DOHH2 (cell line): ENCODE measurements around the gene NME4.

Experiments
- CTCF ChIP-seq: fragments of 200-600 bp; sonication (generic); IDR thresholded peaks from one replicate; pipeline ENCODE4 v1.5.1; 2014; ENCODE audit warnings: antibody characterized with exemption, mild to moderate bottlenecking, low read depth, low read length; ENCODE audit not compliant: poor library complexity, severe bottlenecking
- EZH2phosphoT487 ChIP-seq: fragments of 200-600 bp; sonication (generic); IDR thresholded peaks from 2 replicates; pipeline ENCODE4 v1.6.1; 2017; ENCODE audit warnings: borderline replicate concordance, mild to moderate bottlenecking, antibody characterized with exemption, low read length, moderate library complexity, mixed read lengths

DNA sequence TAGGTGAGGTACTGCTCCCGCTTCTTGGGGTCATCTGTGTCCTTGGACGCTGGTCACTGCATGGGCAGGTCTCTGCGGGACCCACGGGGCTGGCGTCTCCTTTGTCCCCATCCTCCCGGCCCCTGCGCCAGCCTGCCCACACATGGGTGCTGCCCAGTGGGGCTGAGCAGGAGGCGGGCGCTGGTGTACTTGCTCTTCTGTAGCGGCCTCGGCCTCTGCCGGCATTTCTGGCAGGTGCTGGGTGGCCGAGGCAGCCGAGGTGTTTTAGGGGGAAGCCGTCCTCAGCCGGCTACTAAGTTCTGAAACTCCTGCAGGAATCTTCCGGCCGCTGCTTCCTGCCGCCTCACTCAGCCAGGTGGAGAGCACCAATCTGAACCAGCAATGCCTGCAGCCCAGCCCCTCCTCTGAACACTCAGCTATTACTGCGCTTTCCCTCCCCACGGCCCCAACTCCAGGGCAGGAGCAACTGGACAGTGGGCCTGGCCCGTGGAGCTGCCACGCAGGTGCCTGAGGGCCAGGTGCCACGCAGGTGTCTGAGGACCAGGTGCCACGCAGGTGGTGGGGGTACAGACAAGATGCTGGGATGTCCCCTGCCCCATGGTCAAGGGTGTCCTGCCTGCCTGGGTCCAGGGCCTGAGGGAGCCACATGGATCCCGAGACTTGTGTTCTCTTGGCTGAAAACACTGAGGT, 14.7 kb downstream of the NME4 start:
- no peak for TF ChIP-seq CTCF
- no peak for TF ChIP-seq EZH2phosphoT487
